Adipose tissue (tissue), 3 donors: Measurements from ENCODE around the gene AP2A2. TPM values are rescaled to one million over a fixed set of nuclear protein-coding genes. Genes with fewer than 3 reads are reported as not detected.

ENCODE experiments used
- H3K27ac ChIP-seq: one replicate; pipeline ENCODE4 v1.5.1; 2013; ENCODE audit warnings: low read depth, low read length
- WGBS, 3 donors: extraction: QIAGEN DNeasy Blood & Tissue Kit; methylation state at CpG; one replicate each; pipeline ENCODE4 v1.1.7; 2013; 5-methylcytosine and 5-hydroxymethylcytosine counted together
- polyA plus RNA-seq, 3 donors: library from polyadenylated mRNA; stranded (reverse); fragments of 200-250 nt; gene quantifications; one replicate each; pipeline ENCODE4 v1.2.3, GENCODE V29; 2013
- donor health status: healthy with polysubstance abuse.
- donor health status: Bipolar disorder and iron deficiency.
- donor health status: healthy.

Gene AP2A2
- polyA plus RNA-seq, 3 donors: 32.0 to 57.4 (median 37.3) TPM

GRCh38 chr11:1027483-1028290 is 102.0 kb downstream of the AP2A2 start:
- no peak overlapping the region for H3K27ac ChIP-seq
- WGBS, 3 donors: 80 to 88% (median 85%) methylated on average over 36 of the region's 36 CpGs

GRCh38 chr11:1028291-1028540 is 102.5 kb downstream of the AP2A2 start:
- no peak overlapping the region for H3K27ac ChIP-seq
- 81 to 88% (median 87%) methylated on average over 17 of the region's 17 CpGs for WGBS, 3 donors

DNA sequence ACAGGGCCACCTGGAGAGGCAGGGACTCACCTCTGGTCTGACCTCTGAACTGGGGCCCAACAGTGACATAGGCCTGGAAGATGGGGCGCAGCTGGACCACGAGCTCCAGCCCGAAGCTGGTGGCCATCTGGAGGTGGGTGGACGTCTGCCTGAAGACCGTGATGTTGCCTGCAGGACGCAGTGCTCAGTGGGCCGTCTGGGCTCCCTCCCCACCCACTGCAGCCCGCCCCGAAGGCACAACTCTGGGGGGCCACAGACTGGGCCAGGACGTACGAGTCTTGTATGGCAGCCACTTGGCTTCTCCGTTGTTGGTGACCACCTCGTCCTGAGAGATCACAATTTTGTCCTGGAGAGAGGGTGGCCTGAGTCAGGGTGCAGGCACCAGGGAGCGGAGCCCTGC is 102.9 kb downstream of the AP2A2 start:
- H3K27ac ChIP-seq: no peak overlapping the region
- WGBS, 3 donors: 80 to 91% (median 85%) methylated on average over 13 to 14 of the region's 14 CpGs

DNA sequence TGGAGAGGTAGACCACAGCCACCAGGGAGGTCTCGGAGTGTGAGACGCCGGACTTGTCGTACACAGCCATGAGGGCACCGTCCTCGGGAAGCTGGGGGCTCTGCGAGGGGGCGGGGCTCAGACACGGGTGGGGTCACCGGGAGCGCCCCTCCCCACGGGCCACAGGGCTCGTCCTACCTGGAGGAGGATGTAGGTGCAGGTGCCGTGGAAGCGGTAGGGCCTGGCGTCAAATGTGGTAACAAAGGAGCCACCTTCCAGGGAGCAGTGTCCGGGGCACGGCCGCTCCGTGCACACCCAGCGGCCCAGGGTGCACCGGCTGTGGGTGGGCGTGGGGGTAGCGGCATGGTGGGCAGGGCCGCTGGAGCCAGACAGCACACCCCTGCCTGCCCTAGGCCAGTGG is 103.4 kb downstream of the AP2A2 start:
- no peak overlapping the region for H3K27ac ChIP-seq
- 78 to 84% (median 80%) methylated on average over 24 to 25 of the region's 25 CpGs for WGBS, 3 donors

GRCh38 chr11:1029654-1030053 is 104.0 kb downstream of the AP2A2 start:
- WGBS, 3 donors: 30 to 74% (median 52%) methylated on average over 15 to 16 of the region's 16 CpGs
- H3K27ac ChIP-seq: no peak overlapping the region

- H3K27ac ChIP-seq: no peak overlapping the region
- WGBS, 3 donors: 75 to 82% (median 75%) methylated on average over 15 to 16 of the region's 16 CpGs
These were observed 104.4 kb downstream of the AP2A2 start for GRCh38 chr11:1030086-1030485.

DNA sequence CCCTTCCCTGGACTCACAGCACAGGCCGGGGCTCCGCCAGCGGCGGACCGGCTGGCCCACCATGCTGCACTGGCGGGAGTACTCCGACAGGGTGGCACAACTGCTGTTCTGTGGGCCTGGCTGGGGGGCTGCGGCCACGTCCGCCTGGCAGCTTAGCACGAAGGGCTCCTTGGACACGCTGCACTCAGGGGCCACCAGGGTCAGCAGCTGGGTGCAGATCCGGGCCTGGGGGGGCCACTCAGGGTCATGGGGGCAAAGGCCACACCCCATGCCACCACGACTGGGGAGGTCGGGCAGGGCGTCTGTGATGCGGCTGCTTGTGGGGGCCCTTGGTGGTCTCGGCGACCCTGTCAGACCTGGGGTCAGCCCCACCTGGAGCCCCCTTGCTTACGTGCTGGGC is 104.9 kb downstream of the AP2A2 start:
- WGBS, 3 donors: 60 to 83% (median 71%) methylated on average over 14 to 20 of the region's 20 CpGs
- no peak overlapping the region for H3K27ac ChIP-seq

GRCh38 chr11:1031121-1031899 is 105.6 kb downstream of the AP2A2 start:
- WGBS, 3 donors: 81 to 86% (median 81%) methylated on average over 30 of the region's 30 CpGs
- no peak overlapping the region for H3K27ac ChIP-seq

DNA sequence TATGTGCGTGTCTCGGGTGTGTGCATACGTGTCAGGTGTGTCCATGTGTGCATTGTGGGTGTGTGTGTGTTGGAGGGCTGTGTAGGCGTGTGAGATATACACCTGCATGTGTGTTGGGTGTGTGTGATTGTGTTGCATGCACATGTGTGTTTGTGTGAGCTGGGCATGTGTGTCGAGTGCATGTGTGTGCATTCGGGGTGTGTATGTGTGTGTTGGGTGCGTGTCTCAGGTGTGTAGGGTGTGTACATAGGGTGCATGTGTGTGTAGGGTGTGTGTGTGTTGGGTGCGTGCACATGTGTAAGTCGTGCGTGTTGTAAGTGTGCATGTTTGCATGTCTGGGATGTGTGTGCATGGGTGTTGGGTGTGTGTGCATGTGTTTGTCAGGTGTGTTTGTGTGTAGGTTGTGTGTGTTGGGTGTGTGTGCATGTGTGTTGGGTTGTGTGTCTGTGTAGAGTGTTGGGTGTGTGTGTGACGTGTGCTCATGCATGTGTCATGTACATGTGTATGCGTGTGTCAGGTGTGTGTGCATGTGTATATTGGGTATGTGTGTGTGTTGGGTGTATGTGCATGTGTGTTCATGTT is 106.7 kb downstream of the AP2A2 start:
- no peak overlapping the region for H3K27ac ChIP-seq
- 92 to 99% (median 94%) methylated on average over 12 of the region's 12 CpGs for WGBS, 3 donors

- H3K27ac ChIP-seq: no peak overlapping the region
- WGBS, 3 donors: 72 to 80% (median 75%) methylated on average over 36 to 38 of the region's 38 CpGs
These were observed 107.5 kb downstream of the AP2A2 start for GRCh38 chr11:1033016-1033798.

- 31 to 74% (median 73%) methylated on average over 8 of the region's 8 CpGs for WGBS, 3 donors
- no peak overlapping the region for H3K27ac ChIP-seq
These were observed 108.3 kb downstream of the AP2A2 start for GRCh38 chr11:1034001-1034400.

DNA sequence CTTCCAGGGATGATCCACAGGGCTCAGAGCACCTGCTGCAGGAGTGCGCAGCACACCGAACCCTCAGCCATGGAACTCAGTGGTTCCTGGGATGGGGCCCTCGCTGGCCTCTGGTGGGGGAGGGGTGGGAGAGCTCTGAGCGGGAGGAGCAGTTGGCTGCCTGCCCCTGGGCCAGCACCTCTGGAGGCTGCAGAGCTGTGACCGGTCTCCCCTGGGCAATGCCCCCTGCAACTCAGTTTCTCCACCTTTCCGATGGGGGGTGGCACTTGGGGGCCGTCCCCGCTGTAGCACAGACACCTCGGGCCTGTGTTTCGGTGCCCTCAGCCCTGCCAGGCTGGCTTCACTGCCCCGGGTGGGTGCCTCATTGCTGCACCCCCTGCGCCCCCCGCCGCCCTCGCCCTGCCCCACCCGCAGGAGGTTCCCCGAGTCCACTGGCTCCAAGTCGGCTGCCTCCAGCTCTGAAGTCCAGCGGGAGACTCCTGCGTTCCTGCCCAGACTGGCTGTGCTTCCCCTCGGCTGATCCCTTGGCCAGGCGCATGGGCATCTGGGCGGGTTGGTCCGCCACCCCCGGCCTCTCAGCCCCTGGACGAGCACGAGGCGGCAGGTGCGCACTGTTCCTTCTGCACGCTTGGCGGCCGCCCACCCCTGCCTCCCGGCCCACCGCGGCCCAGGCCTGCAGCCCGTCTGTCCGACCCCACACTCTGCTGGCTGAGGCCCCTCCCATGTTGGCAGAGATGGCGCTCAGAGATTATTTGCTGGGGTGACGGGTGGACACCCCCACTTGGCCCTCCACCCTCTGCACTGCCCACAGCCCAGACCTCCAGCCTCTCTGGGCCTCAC is 109.0 kb downstream of the AP2A2 start:
- WGBS, 3 donors: 49 to 71% (median 65%) methylated on average over 36 to 39 of the region's 39 CpGs
- H3K27ac ChIP-seq: no peak overlapping the region

- H3K27ac ChIP-seq: no peak overlapping the region
- WGBS, 3 donors: 75 to 80% (median 80%) methylated on average over 20 to 27 of the region's 29 CpGs
These were observed 110.1 kb downstream of the AP2A2 start for GRCh38 chr11:1035577-1036283.

GRCh38 chr11:1036303-1036923 is 110.7 kb downstream of the AP2A2 start, which contains the start of gene MUC6:
TSS of gene MUC6 (minus strand) at chr11:1036718. CDS start at chr11:1036655, 63 bp downstream.
- 63 to 72% (median 67%) methylated on average over 42 of the region's 42 CpGs for WGBS, 3 donors
- H3K27ac ChIP-seq: no peak within 1 kb of the TSS

DNA sequence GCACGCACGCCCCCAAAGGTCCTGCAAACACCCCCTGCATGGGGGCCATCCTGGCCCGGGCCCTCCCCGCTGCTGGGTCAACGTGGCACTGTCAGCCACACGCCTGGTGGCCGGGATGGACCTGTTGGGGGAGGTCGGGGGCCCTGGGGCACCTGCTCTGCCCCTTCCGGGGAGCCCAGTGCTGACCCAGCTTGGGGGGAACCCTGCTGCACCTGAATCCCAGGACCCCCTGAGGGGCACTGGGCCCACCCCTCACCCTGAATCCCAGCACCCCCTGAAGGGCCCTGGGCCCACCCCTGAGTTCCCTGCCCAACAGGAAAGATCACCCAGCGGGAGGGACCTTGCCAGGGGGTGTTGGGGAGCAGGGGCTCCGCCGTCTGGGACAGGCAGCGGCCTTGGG is 111.3 kb downstream of the AP2A2 start:
- no peak overlapping the region for H3K27ac ChIP-seq
- WGBS, 3 donors: 63 to 75% (median 64%) methylated on average over 12 to 13 of the region's 13 CpGs

- WGBS, 3 donors: 79 to 90% (median 80%) methylated on average over 21 to 26 of the region's 26 CpGs
- no peak overlapping the region for H3K27ac ChIP-seq
These were observed 111.9 kb downstream of the AP2A2 start for GRCh38 chr11:1037506-1038055.

- 80 to 87% (median 84%) methylated on average over 10 of the region's 10 CpGs for WGBS, 3 donors
These were observed 112.7 kb downstream of the AP2A2 start for GRCh38 chr11:1038361-1038760.

More at GRCh38 chr11:1038361-1038760, 112.7 kb downstream of the AP2A2 start:
- no peak overlapping the region for H3K27ac ChIP-seq
